ENCODE results near the gene HMCN1. TPM values are rescaled to one million over a fixed set of nuclear protein-coding genes. Genes with fewer than 3 reads are reported as not detected.

HMCN1 gene
- total RNA-seq, 6 experiments from 2014 or later = 4.7 to 7.5 (median 5.7) TPM

- 72% methylated on average over 1 of the region's 1 CpG for WGBS (ENCODE audit: insufficient coverage, low coverage, low lambda C conversion rate, missing lambda C conversion rate)
- intact Hi-C loops (cut with DNase I) = no loop called here
These were observed 116.2 kb downstream of the HMCN1 start for GRCh38 chr1:185850366-185850765.

GRCh38 chr1:185853739-185854138 lies 119.5 kb downstream of the HMCN1 start:
- intact Hi-C loops (cut with DNase I) = no loop called here
- no peaks in the 10 kb centered on the region for H3K27me3 ChIP-seq
- TF ChIP-seq, protein P1, sequence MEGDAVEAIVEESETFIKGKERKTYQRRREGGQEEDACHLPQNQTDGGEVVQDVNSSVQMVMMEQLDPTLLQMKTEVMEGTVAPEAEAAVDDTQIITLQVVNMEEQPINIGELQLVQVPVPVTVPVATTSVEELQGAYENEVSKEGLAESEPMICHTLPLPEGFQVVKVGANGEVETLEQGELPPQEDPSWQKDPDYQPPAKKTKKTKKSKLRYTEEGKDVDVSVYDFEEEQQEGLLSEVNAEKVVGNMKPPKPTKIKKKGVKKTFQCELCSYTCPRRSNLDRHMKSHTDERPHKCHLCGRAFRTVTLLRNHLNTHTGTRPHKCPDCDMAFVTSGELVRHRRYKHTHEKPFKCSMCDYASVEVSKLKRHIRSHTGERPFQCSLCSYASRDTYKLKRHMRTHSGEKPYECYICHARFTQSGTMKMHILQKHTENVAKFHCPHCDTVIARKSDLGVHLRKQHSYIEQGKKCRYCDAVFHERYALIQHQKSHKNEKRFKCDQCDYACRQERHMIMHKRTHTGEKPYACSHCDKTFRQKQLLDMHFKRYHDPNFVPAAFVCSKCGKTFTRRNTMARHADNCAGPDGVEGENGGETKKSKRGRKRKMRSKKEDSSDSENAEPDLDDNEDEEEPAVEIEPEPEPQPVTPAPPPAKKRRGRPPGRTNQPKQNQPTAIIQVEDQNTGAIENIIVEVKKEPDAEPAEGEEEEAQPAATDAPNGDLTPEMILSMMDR (IDR thresholded peaks at IDR 0.05) = no peak
- H3K9me3 ChIP-seq = no peaks in the 10 kb centered on the region
- H3K4me3 ChIP-seq = no peak overlapping the region
- no peaks in the 10 kb centered on the region for H3K4me1 ChIP-seq
- DNase-seq (no peak), ATAC-seq (no peak)
- WGBS (ENCODE audit: insufficient coverage, low coverage, low lambda C conversion rate, missing lambda C conversion rate) = 76% methylated on average over 1 of the region's 1 CpG
- H3K36me3 ChIP-seq = no peaks in the 10 kb centered on the region
- H3K27ac ChIP-seq = no peak overlapping the region

More at GRCh38 chr1:185850366-185850765, 116.2 kb downstream of the HMCN1 start:
- Histone ChIP-seq H3K27me3 (no peaks in the 10 kb centered on the region), H3K27ac (no peak overlapping the region), H3K4me3 (no peak overlapping the region), H3K4me1 (no peaks in the 10 kb centered on the region), H3K36me3 (no peaks in the 10 kb centered on the region), H3K9me3 (no peaks in the 10 kb centered on the region)
- TF ChIP-seq, protein P1 (IDR thresholded peaks at IDR 0.05) = no peak
- no peak for TF ChIP-seq POLR2A (IDR thresholded peaks at IDR 0.05)
- no peak for DNase-seq
- no peak for ATAC-seq

- Histone ChIP-seq H3K9me3 (no peaks in the 10 kb centered on the region), H3K4me1 (no peaks in the 10 kb centered on the region), H3K27ac (no peak overlapping the region), H3K4me3 (no peak overlapping the region), H3K36me3 (no peaks in the 10 kb centered on the region), H3K27me3 (no peaks in the 10 kb centered on the region)
- TF ChIP-seq, protein P1 (IDR thresholded peaks at IDR 0.05) = no peak
- DNase-seq (no peak), ATAC-seq (no peak)
- 51% methylated on average over 3 of the region's 3 CpGs for WGBS (ENCODE audit: insufficient coverage, low coverage, low lambda C conversion rate, missing lambda C conversion rate)
- intact Hi-C loops (cut with DNase I) = no loop called here
These were observed 122.3 kb downstream of the HMCN1 start for GRCh38 chr1:185856482-185856881.

DNA sequence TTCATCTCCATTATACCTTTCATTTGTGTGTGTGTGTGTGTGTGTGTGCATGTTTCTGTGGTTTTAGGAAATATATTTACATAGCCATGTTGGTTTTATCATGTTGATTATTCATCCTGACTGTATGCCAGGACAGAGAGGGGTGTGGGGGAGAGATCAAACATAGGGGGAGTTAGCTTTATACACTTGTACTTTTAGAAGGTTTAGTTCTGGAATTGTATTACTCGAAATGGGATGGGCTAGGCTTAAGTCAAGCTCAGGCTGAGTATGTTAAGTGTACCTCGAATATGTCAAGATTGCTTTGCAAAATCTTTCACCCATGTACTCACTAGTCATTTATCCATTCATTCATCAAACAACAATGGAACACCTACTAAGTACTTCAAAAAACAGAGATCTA lies 123.3 kb downstream of the HMCN1 start:
- TF ChIP-seq POLR2A (IDR thresholded peaks at IDR 0.05) = no peak
- TF ChIP-seq, protein P1 (IDR thresholded peaks at IDR 0.05) = no peak
- Histone ChIP-seq H3K27ac (no peak overlapping the region), H3K27me3 (no peaks in the 10 kb centered on the region), H3K36me3 (no peaks in the 10 kb centered on the region), H3K9me3 (no peaks in the 10 kb centered on the region), H3K4me1 (no peaks in the 10 kb centered on the region), H3K4me3 (no peak overlapping the region)
- no peak for DNase-seq
- no peak for ATAC-seq
- 54% methylated on average over 2 of the region's 2 CpGs for WGBS (ENCODE audit: insufficient coverage, low coverage, low lambda C conversion rate, missing lambda C conversion rate)
- intact Hi-C loops (cut with DNase I) = no loop called here

DNA sequence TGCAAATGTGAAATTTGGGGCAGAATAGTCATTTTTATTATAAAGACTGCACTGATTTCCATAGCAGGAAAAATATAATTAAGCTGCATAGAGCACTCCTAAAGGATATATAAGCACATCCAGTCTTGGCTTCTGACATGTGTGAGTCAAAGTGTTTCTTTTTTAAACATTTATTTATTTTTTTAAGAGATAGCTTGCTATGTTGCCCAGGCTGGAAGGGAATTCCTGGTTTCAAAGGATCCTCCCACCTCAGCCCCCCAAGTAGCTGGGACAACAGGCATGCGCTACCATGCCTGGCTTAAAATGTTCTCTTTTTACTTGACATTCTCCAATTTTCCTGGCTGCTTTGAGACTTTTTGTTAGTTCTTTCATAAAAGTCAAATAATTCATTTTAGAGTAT lies 126.1 kb downstream of the HMCN1 start:
- intact Hi-C loops (cut with DNase I) = no loop called here
- Histone ChIP-seq H3K9me3 (no peaks in the 10 kb centered on the region), H3K27me3 (no peaks in the 10 kb centered on the region), H3K4me1 (no peaks in the 10 kb centered on the region), H3K36me3 (no peaks in the 10 kb centered on the region), H3K4me3 (no peak overlapping the region), H3K27ac (no peak overlapping the region)
- DNase-seq (no peak), ATAC-seq (no peak)
- TF ChIP-seq POLR2A (IDR thresholded peaks at IDR 0.05) = no peak
- TF ChIP-seq, protein P1 (IDR thresholded peaks at IDR 0.05) = no peak
- 100% methylated on average over 1 of the region's 1 CpG for WGBS (ENCODE audit: insufficient coverage, low coverage, low lambda C conversion rate, missing lambda C conversion rate)

Data from right lobe of liver (tissue), 6 donors.